ENCODE measurements around the gene SLC25A19. TPM values are rescaled to one million over a fixed set of nuclear protein-coding genes. Genes with fewer than 3 reads are reported as not detected.

The SLC25A19 gene
- total RNA-seq, 1 experiment from 2014 or later, result 29.0 TPM

GRCh38 chr17:75265614-75266315, 23.5 kb downstream of the SLC25A19 start:
- BruUV-seq (replicated peaks), result no TSS peak
- ATAC-seq (no peak), DNase-seq (ENCODE audit: low read depth, low spot score) (no peak)
- H3K36me3 ChIP-seq (ENCODE audit: control insufficient read depth, insufficient read depth, low read length), result peaks cover 7% of the 10 kb centered on the region; the same call in 1 of the 2 replicates
- no peaks in the 10 kb centered on the region for H3K27me3 ChIP-seq (ENCODE audit: control insufficient read depth, insufficient read depth, low read length)
- H3K27ac ChIP-seq (ENCODE audit: low read length), result no peak overlapping the region
- no peak overlapping the region for H3K4me3 ChIP-seq (ENCODE audit: low read depth in 2 of 2, low read length in 2 of 2)
- H3K9me3 ChIP-seq (ENCODE audit: control insufficient read depth, insufficient read depth, low read depth, low read length), result no peaks in the 10 kb centered on the region
- CTCF ChIA-PET, result no interaction called here
- peaks cover 35% of the 10 kb centered on the region for H3K4me1 ChIP-seq (ENCODE audit: control insufficient read depth, insufficient read depth, low read length)
- no peak for TF ChIP-seq POLR2AphosphoS5 (IDR thresholded peaks at IDR 0.05; ENCODE audit: low read depth, low read length)
- TF ChIP-seq TCF7L2 (IDR thresholded peaks at IDR 0.05; ENCODE audit: low read depth, low read length), result no peak
- TF ChIP-seq CTCF (IDR thresholded peaks at IDR 0.05), result no peak
- no peak for TF ChIP-seq SIN3A (IDR thresholded peaks at IDR 0.05; ENCODE audit: borderline replicate concordance, insufficient read depth, low read depth, low read length)
- no peak for TF ChIP-seq REST (IDR thresholded peaks at IDR 0.05; ENCODE audit: insufficient read depth in 1 of 2, low read depth in 2 of 2, low read length in 1 of 2)
- intact Hi-C loops (cut with micrococcal nuclease; ENCODE audit: unreplicated experiment) (no loop called here), in situ Hi-C loops (cut with HindIII; ENCODE audit: low pct_unique_long_range_greater_than_20kb, low sequenced_read_pairs) (no loop called here)
- POLR2A ChIA-PET, result interaction anchor here (0.6 kb wide), 1 partner anchor 714 kb away, joined by 6 read pairs; no protein-coding TSS in a partner anchor

- peak overlapping the region; percentile 95 for H3K27ac ChIP-seq (ENCODE audit: low read length)
- DNase-seq (ENCODE audit: low read depth, low spot score) (no peak), ATAC-seq (no peak)
- in situ Hi-C loops (cut with HindIII; ENCODE audit: low pct_unique_long_range_greater_than_20kb, low sequenced_read_pairs) (no loop called here), intact Hi-C loops (cut with micrococcal nuclease; ENCODE audit: unreplicated experiment) (no loop called here)
- no peak for TF ChIP-seq SIN3A (IDR thresholded peaks at IDR 0.05; ENCODE audit: borderline replicate concordance, insufficient read depth, low read depth, low read length)
- TF ChIP-seq REST (IDR thresholded peaks at IDR 0.05; ENCODE audit: insufficient read depth in 1 of 2, low read depth in 2 of 2, low read length in 1 of 2), result no peak
- TF ChIP-seq CTCF (IDR thresholded peaks at IDR 0.05), result no peak
- no peak for TF ChIP-seq TCF7L2 (IDR thresholded peaks at IDR 0.05; ENCODE audit: low read depth, low read length)
- no peak for TF ChIP-seq POLR2AphosphoS5 (IDR thresholded peaks at IDR 0.05; ENCODE audit: low read depth, low read length)
- TSS peak; percentile 83 for BruUV-seq (replicated peaks)
- peak overlapping the region in 1 of 2 experiments; percentile 98; a peak in 3 of 4 replicates for H3K4me3 ChIP-seq (ENCODE audit: low read depth in 2 of 2, low read length in 2 of 2)
- H3K4me1 ChIP-seq (ENCODE audit: control insufficient read depth, insufficient read depth, low read length), result peaks cover 32% of the 10 kb centered on the region
- ChIA-PET POLR2A (interaction anchor here (0.7 kb wide), 1 partner anchor 143 kb away, joined by 3 read pairs; no protein-coding TSS in a partner anchor), CTCF (interaction anchor here (0.6 to 1.2 kb wide), 4 partner anchors 8 to 301 kb away, joined by 3 to 6 read pairs (median 4); partner anchors contain the start of gene MIF4GD)
- no peaks in the 10 kb centered on the region for H3K27me3 ChIP-seq (ENCODE audit: control insufficient read depth, insufficient read depth, low read length)
- H3K36me3 ChIP-seq (ENCODE audit: control insufficient read depth, insufficient read depth, low read length), result peaks cover 7% of the 10 kb centered on the region; the same call in 1 of the 2 replicates
- H3K9me3 ChIP-seq (ENCODE audit: control insufficient read depth, insufficient read depth, low read depth, low read length), result no peaks in the 10 kb centered on the region
These were observed 26.2 kb downstream of the SLC25A19 start for GRCh38 chr17:75263055-75263454.
